GM18867 (cell line): ENCODE data around the gene SEMA3C.

Source experiments
- ATAC-seq: cut with Tn5 transposase; IDR thresholded peaks from one replicate; pipeline ENCODE4 v1.9.1; 2021; ENCODE audit warnings: mild to moderate bottlenecking, moderate library complexity; ENCODE audit not compliant: unreplicated experiment

Gene SEMA3C

DNA sequence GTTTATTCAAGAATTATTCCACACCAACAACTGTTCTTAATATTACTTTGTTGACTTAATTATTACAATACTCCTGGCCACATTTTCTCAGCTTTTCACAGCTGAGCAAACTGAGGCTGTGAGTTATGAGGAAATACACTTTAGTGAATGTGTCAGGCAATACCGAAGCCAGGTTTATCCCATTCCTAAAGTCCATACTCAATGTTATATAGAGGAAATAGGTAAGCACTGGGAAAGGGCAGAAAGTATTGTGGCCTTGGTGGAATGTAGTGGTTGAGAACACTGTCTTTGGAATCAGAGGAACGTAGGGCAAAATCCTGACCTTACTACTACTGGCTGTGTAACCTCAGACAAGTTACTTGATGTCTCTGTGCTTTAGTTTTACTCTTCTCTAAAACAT, 169.6 kb downstream of the SEMA3C start:
- ATAC-seq, result no peak

DNA sequence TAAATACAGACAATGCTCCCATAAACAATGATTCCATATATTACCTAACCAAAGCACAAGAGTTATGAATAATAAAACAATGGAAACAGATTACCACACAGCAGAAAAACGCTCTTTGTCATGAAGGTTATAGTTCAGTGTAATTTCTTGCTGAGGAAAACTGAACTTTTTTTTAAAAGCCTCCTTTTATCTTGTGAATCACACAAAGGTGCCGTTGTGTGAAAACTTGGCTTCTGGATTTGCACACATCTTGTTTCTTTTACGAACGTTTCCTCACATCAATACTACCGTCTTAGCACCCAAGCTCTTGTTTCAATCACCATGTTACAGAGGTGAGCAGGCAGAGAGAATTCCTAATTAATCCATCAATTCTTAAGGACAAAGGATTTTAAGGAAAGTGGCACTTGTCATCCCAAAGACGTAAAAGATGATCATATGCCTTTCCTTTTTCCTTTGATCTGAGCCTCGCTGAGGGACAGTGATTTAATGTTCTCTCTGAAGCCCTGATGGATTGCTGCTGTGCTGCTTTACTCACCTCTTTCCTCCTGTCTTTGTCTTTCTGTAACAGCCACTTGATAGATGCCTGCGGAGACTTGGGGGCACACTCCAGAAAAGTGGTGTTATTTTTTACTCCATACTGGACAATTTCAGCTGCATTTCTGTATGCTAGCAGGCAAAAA, 170.3 kb downstream of the SEMA3C start:
- ATAC-seq, result no peak

DNA sequence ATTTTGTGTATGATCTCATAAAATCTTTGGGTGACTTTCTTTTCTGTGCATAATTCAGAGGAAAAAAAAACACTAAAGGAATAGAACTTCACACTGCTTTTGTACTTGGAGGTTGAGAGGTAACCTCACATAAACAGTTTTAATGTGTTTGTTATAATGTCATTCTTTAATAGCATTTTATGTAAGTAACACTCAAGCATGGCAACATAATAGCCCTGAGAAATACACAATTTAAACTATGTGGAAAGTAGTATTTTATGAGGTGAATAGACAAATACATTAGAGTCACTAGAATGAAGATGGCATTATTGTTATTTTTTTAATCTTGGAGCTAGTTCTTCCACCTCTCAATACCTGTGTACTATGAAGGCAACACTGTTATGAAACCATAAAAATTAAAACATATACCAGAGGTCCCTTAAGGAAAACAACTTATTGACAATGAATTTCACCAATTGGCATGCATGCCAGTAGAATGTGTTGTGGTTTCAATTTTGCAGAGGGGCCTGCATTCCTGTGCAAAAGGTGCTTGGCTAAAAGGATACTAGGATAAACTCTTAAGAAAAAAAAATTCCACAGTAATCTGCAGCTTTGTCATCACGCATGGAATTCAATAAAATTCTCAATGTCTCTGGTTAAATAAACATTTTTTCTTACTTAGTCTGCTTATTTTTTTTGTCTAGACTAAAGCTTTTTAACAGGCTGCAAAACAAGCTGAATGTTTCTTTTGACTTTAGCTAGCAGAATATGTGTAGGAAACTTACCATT, 177.9 kb downstream of the SEMA3C start:
- no peak for ATAC-seq

DNA sequence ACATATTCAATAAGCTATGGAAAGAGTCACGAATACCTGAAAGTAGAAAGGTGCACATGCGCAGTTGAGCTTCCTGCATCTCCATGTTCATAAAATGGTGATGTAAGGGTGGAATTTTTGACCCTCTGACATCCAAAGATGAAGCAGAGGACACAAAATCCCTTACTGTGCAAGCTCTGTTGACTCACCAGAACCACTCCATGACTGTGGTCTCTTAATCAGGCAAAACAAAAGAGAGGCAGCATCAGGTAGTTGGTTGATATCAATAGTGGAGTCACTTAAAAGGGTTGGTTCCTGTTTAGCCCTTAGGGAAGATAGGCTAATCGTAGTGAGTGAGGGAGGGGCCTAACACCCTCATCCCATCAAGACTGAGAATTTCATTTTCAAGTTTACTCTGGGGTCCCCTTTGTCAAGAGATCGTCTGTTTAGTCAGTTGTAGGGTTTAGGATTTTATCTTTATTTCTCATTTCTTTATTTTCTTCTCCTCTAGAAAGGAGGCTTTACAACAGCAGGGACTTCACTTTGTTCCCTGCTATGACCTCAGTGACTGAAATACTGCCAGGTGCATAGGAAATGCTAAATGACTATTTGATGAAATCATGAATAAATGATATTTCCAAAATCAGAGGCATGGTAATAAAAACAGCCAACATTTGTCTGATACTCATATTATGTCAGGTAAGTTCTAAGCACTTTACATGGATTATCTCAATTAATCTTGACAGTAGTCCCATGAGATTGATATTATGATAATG, 182.3 kb downstream of the SEMA3C start:
- no peak for ATAC-seq

DNA sequence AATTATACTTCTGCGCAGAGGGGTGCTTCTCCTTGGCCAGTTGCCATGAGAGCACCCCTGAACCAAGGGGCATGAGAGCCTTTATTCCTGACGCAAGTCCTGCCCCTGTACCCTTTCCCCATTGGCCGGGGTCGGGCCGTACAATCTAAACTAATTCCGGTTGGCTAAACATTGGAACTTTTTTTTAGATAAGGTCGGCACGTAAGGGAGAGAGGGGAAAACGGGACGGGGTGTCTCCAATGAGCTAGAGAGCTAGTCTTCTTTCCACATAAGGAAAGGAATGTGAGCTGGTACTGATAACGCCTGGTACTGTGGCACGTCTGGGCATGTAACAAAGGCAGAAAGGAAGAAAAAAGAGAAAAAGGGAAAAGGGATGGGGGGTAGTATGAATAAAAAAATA, 183.5 kb downstream of the SEMA3C start:
- ATAC-seq, result no peak

DNA sequence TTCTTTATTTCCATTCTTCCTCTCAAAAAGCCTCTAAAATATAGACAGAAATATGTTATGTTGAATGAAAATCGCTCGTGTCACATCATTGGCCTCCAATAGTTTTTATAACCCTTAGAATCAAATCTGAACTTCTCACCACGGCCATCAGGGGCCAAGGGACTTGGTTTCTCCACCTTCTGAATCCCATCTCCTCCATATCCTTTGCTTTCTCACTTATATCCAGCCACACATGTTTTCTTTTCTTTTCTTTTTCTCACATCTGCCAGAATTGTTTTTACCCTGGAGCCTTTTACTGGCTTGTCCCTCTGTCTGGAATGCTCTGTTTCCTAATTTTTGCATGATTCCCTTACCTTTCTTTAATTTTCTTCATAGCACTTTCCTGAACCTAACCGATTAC, 184.8 kb downstream of the SEMA3C start:
- no peak for ATAC-seq

DNA sequence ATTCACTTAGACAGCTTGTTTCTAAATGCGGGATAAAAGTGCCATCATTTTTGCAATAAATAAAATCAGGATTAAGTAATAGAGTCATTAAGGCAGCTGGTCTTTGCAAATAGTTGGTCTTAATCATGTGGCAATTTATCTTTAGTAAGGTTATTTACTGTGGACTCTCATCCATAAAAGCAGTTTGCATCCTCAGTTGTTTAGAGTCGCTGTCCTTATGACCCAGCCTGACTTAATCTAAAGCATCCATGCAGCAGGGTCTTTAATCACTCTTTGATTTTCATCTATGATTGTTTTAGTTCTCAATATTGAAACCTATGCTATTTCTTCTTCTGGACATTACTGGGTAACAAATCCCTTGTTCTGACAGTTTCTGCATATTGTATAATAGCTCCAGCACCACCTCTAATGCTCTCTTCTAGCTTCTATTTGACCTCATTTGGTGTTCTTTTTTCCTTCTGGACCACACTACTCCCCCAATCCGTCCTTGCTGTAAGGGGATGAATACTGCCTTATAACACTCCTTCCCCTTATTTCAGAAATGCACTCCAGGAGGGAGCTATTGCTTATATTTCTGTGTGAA, 185.4 kb downstream of the SEMA3C start:
- ATAC-seq, result no peak

DNA sequence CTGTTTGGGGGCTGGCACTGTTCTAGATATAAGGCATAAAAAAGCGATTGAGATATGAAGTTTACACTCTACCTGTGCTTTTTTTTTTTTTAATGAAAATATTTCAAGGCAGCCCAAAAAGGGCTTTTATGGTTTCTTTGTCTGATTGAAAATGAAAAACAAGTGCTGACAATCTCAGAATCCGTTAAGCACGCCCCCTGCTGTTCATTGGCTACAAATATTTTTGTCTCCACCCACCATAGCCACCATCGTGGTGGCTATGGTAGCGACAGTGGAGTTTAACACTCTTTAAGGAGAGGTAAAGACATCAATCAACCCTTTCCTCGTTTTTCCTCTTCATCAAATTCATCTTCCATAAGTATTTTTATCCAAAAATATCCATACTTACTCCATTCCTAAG, 186.2 kb downstream of the SEMA3C start:
- no peak for ATAC-seq

DNA sequence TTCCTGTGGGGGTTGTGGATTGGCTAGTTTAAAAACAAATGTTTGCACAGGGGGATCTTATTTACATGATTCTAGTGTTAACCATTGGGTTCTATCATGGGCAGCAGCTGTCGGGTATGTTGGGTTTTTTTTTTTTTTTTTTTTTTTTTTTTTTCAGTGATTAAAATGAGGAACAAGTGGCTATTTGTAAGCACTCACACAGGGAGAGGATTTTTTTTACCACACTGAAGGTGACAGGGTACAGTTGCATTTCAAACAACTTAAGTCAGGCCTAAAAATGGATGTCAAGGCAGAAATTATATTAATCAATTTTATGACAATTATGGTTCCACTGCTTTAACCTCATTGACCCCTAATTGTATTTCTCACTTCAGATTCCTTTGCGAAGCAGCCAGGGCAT, 187.6 kb downstream of the SEMA3C start:
- no peak for ATAC-seq

DNA sequence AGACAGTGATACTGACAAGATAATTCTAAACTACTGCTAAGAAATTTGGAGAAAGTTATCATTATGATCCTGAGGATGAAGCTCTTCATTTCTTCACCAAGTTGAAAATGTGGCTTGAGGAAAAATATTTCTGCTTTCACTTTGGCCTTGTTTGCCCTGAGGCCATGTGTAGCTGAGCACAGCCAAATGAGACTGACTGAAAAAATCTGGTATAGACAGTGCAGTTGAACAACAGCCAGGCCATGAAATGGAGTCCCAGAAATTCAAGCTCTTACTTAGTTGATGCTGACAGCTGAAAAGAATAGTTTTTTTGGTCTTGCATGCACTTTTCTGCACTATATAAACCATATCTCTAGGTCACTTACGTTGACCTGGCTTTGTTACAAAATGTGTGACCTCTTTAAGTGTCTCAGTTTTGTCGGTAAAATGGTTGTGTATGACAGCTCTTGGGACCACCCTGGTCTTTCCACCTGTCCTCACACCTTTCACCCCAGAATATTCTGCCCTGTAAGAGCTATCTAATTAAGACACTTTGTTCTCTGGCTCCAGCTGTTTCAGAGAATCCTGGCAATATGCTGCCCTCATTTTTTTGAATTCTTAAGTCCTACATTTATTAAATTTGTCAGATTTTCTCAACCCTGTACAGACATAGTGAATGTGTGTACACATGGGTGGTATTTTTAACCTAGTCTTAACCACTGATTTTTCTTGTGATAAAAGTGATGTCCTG, 189.1 kb downstream of the SEMA3C start:
- ATAC-seq, result no peak

DNA sequence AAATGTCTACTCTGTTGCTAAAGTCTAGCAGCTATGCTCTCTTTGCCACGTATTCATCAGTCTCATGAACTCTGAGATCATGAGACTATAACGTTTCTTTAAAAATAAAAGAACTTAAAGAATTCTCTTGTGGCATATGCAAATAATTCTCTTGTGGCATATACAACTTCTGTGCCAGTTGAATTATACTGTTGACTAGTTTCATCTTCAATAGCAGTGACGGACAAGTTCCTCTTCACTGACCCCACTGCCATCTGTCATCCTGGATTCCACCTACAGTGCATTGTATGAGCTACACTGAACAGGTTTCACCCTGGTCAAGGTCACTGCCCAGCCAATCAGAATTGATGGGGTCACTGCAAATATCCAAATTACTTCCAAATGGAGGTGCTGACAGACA, 192.2 kb downstream of the SEMA3C start:
- ATAC-seq, result no peak

DNA sequence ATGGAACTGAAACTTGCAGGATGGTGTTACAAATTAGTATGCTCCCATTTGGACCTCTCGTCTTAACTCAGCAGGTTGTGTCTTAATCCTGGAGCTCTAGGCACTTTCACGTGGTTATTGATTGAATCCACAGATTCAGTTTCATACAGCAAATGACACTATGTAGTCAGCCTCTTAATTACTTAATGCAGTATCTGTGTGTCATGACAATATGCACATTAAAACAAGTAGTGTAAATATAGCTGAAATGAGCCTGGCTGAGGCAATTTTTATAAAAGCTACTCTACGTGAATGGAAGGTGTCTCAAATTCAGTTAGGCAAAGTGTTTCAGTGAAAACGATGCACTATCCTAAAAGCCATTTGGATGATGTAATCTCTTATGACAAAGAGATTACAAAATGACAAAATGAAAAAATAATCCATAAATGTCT, 193.7 kb downstream of the SEMA3C start:
- no peak for ATAC-seq

DNA sequence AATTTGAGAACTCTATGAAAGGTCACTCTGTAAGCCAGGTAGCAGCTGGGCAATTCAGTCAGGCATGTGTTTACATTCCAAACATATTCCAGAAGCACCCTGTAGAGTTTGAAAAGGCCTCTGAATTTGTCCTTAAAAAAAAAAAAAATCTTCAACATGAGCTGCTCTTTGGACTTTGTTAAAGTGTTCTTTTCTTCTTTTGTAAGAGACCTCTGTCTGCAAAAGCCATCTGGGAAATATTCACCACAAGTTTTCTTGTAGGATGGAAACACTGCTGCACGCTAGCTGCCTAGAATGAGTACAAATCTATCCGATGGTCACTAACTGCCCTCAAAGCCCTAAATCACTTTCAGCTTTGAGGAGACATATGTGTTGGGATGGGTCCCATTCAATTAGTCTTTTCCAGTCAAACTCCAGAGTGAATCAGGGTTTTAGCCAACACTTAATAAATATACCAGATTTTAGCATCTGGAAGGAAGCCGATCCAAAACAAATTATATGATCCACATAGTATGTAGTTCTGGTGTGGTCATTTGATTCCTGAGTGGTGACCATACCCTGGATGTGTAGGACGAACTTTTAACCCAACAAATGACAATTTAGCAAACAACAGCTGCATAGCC, 194.5 kb downstream of the SEMA3C start:
- ATAC-seq, result no peak

DNA sequence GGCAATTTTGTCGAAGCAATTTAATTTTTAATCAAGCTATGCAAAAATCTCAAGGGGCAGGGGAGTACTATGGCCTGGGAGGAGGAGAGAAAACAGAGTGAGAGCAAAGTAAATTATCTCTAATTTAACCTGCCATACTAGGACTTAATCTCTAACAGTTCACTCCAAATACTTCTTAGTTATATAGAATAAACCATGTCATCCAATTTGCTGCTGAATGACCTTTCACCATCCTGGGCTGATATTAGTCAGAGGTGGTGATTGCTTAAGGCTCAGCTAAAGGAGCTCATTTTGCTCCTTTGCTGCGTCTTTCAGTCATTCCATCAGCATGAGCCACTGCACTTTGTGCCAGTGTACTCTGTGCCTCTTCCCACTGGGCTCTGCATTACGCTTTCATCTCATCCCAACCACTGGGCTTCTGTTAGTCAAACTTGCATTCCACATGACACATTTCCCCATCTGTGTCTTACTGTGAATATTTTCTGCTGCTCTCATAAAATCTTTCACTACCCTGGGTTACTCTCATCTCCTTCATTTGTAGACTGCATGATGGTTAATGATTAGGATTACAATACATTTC, 196.1 kb downstream of the SEMA3C start:
- ATAC-seq, result no peak

DNA sequence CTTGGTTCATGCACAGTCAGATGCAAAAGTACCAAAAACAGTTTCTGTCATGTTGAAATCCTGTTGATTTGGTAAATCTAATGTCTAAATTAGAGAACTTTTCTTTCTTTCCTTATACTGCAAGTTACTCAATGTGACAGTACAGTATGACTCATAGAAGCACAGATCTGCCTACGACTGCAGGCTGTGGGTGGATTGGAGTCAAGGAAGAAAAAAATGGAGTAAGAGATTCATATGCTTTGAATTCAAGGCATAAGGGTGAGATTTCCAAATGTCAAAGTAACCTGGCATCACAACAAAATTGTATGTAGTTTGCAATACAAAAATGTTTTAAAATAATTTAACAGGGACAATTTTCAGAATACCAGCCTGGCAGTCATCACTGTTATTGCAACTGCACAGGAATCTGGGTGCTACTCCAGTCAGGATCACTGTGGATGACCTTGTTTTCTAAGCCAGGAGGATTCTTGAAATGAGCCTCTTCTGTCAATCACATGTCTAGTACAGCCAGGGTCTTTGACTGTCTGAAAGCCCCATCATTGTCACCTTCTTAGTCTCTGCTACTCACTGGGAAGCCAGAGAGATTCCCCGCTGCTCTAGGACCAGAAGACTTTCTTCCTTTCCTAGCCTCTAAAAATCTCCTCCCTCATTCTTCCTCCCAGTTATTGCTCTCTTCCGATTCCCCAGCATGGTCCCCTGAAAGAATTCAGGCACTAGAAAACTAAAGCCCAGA, 196.8 kb downstream of the SEMA3C start:
- no peak for ATAC-seq

DNA sequence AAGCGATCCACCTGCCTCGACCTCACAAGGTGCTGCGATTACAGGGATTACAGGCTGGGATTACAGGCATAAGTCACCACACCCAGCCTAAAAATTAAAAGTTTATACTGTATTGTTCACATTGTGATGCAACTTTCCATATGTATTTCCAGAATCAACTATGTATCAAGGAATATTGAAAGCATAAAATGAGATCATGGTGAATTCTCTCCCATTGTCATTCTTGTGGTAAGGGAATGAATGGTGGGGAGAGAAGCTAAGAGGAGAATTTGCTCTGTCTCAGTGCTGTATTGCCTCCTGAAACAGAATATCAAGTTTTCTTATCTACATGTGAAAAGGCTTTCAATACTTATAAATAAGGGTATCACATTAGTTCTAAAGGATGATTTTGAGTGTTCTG, 198.7 kb downstream of the SEMA3C start:
- ATAC-seq, result no peak

DNA sequence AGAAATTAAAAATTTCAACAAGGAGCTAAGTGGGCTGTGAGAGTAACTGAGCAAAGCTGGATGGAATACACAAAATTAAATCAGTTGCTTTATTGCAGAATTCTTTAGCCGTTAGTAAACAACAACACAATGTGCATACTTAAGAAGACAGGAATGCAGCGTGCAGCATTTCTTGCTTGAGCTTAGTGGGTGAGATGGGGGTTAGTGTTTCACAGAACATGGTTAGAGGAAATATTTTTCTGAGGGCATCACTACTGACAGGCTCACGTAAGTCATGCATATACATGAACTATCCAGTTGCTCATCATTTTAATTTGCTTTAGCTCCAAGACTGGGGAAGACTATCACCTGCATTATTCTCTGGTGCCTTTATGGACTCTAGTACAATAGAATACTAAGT, 199.6 kb downstream of the SEMA3C start:
- no peak for ATAC-seq

DNA sequence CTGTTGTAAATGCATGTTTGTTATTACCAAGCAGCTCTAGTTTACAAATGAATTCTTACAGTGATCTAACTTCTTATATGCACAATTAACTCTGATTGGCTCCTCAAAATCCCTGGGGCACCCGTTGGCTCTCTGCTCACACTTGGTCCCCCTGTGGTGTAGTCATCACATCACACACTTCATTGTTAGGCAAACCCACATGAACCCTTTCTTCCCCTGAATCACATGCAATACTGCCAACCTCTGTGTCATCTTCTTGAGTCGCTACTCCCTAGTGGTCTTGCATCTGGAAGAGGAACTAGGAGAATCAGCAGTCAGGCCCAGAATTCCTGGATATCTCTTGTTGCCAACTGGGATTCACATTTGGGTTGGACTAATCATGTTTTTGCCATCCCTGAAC, 207.3 kb downstream of the SEMA3C start:
- ATAC-seq, result no peak

DNA sequence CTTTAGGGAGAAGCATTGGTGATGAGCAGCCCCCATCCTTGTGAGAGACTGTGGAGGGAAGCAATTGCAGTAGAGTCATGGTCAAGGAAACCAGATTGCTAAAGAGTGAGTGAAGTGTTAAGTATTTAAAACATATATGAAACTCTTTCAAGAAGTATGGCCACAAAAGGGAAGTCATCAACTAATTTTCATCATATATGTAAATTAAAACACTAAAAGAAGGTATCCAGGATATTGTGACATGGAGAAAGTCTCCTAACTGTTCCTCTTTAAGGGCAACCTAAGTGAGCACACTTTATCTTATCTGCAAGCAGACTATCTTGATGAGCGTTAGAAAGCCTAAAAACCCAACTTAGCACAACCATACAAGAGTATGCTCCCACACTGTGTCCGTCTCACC, 210.7 kb downstream of the SEMA3C start:
- no peak for ATAC-seq
